ENCODE measurements around the gene SUOX.
"Not testable (repeated sequence)": the region's sequence is repeated elsewhere in the genome, so short reads cannot be mapped to it uniquely, and the experiment has no call there.

The SUOX gene

GRCh38 chr12:55984861-55985260 is 12.2 kb upstream of the SUOX start:
- no peak for DNase-seq

GRCh38 chr12:55985341-55985740 is 11.7 kb upstream of the SUOX start:
- no peak for DNase-seq

DNA sequence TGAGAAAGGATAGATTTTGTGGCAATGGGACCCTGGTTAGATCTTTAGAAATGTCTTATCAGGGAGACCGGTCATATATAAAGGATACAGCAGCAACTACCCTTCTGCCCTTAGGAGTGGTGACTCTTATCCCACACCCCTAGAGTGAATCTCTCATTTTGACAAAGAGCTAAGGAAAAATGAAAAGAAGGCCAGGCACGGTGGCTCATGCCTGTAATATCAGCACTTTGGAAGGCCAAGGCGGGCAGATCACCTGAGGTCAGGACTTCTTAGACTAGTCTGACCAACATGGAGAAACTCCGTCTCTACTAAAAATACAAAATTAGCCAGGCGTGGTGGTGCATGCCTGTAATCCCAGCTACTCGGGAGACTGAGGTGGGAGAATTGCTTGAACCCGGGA is 11.1 kb upstream of the SUOX start:
- not testable (repeated sequence) for DNase-seq

DNA sequence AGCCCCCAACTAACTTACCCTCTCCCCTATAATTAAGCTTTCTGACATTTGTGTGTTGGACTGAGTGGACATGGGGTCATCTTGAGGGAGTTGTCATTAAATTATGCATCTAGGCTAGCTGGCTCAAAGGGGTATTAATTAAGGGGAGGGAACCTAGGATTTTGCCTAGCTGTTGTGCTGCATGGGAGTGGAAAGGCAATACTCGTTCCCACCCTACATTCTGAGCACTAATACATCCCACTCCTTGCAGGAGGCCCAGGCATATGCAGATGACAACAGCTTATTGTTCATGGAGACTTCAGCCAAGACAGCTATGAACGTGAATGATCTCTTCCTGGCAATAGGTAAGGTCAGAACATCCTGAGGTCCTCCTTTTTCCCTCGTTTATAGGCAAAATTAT is 6.0 kb upstream of the SUOX start:
- no peak for DNase-seq

DNA sequence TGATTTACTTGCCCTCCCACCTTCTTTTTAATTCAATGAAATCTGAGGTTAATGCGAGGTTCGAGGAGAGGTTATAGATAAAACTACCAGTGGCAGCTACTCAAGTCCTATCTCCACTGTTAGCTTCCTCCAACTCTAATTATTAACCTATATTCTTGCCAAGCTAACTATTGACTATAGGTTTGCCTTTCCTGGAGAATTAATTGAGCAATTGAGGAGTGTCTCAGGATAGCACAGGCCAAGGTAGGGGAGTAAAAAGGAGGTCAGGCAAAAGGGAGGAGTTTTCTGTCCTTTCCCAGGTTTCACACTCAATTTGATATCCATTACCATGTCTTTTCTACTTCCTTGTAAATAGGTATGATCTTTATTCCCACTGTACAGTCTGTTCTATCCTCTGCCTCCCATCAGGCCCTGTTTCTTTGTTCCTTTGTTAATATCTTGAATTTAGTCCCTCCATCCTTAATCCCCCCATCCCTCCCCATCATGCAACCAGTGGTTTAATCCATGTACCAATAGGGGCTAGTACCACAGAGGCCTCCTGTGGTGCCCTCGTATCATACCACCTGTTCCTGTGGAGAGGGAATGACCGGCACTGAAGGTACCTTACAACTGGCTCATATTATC is 3.7 kb upstream of the SUOX start:
- no peak for DNase-seq

GRCh38 chr12:55995366-55995765 is 1.7 kb upstream of the SUOX start:
- DNase-seq: no peak

GRCh38 chr12:55996201-55996714 is 818 bp upstream of the SUOX start:
- peak; percentile 85 for DNase-seq

GRCh38 chr12:55997535-55997859 is 421 bp downstream of the SUOX start:
- no peak for DNase-seq

GRCh38 chr12:55999522-55999921 is 2.4 kb downstream of the SUOX start:
- DNase-seq: peak; percentile 19

GRCh38 chr12:55999999-56000540 is 3.0 kb downstream of the SUOX start:
- not testable (repeated sequence) for DNase-seq

GRCh38 chr12:56001487-56002100 is 4.5 kb downstream of the SUOX start:
- no peak for DNase-seq

GRCh38 chr12:56003376-56003775 is 6.3 kb downstream of the SUOX start:
- DNase-seq: not testable (repeated sequence)

- DNase-seq: no peak
These were observed 7.1 kb downstream of the SUOX start for GRCh38 chr12:56004211-56004610.

DNA sequence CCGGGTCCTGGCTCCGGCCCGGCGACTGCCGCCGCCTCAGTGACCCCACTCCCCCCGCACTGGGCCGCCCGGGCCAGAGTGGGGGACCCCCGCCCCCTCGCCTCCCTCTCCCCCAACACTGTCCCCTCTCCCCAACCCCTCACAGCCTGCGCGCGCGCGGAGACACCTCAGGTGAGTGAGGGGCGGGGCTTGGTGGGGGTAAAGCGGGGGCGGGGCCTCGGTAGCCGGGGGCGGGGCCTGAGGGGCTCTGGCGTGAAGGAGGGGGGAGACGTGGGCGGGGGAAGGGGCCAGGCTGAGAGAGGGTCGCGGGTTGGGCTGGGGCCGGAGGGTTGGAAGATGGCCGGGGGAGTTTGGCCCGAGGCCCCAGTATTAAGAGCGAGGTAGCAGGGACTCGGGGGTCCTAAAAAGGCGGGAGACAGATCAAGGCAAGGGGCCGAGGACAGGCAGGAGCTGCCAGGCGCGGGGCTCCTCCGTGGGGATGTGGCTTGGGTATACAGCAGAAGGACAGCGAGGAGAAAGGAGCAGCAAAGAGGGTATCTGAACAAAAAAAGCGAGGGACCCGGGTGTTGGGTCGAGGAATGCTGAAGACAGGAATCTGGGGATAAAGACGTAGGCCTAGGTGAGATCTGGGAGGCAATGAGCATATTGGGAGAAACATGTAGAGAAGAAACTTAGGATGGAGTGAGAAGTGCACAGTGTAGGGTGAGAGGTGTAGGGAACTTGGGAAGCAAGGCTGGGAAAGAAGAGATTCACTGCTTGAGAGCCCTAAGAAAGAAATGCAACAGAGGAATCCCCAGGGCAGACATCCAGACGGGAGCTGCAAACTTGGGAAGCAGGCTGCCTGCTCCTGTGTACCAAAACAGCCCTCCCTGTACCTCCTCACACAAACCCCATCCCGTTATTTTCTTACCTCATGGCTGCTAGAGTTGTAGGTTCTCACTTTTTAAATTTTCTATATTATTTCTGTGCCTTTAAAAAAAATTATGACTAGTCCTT is 10.8 kb downstream of the SUOX start:
- peak; percentile 71 for DNase-seq

DNA sequence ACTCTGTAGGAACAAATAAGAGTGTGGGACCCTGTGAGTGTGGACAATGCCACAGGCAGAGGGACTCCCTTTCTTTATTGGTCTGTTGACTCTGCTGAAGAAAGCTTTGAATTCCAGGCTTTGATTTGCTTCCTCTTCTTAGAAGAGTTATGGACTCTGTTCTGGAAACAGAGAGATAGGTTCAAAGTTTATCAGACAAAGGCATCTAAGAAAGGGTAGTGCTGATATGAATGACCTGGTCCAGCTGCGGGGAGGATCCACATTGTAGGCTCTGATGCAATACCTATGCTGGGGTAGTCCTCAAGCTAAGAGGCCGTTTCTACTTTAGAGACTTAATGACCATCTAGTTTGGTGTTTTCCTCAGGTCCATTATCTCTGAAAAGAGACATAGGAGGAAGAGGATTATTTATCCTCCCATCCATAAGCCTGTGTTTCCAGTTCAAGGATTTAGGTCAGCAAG is 13.1 kb downstream of the SUOX start:
- no peak for DNase-seq

GRCh38 chr12:56011509-56012090 is 14.5 kb downstream of the SUOX start:
- DNase-seq: no peak

DNA sequence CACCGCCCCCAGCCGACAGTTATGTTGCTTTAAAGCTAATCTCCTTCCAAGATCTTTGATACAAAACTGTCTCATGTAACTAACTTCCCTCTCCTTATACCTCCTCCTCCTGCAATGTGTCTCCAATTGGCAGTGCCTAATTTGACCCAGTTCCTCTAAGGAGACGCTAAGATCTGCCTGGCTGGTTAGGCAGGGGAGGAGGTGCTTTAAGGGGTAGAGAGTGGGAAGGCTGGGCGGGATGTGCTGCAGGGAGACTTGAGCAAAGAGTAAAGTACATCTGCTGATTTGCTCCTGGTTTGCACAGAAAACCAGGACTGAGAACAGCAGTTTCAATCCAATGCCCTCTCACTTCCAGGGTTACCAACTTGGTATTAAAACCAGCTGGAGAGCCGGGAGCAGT is 16.4 kb downstream of the SUOX start:
- DNase-seq: no peak

DNA sequence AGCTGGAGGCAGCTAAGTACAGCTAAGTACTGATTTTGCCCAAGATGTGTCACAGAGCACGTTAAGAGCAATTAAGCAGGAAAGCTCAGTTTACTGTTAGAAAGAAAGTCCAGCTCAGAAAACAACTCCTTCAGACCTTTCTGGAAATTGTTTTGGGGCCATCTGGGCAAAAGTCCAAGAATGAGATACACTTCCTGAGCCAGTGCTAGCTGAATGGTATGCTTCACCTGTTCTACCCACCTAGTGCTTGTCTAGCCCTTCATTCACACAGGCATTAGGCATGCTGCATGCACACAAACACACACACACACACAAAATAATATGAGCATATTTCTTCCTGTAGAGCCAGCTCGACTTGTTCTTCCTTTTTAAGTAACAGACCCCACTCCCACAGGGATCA is 17.1 kb downstream of the SUOX start:
- no peak for DNase-seq

DNA sequence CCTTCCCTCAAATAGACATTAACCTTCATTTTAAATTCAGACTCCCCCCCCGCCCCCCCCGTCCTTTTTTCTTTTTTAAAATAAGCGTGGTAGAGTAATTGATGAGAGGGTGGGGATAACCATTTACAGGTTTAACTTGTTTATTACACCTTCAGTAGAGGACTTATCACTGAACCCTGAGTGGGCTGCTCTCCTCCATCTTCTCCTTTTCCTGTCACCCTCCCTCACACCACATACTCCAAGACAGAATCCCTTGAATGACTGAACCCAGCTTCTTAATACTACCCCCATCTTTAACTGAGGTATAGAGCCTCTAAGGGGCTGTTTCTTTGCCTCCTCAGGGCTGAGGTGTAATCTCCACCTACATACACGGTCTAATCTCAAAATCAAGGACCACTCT is 20.1 kb downstream of the SUOX start:
- no peak for DNase-seq

- DNase-seq: no peak
These were observed 21.3 kb downstream of the SUOX start for GRCh38 chr12:56018356-56018755.

DNA sequence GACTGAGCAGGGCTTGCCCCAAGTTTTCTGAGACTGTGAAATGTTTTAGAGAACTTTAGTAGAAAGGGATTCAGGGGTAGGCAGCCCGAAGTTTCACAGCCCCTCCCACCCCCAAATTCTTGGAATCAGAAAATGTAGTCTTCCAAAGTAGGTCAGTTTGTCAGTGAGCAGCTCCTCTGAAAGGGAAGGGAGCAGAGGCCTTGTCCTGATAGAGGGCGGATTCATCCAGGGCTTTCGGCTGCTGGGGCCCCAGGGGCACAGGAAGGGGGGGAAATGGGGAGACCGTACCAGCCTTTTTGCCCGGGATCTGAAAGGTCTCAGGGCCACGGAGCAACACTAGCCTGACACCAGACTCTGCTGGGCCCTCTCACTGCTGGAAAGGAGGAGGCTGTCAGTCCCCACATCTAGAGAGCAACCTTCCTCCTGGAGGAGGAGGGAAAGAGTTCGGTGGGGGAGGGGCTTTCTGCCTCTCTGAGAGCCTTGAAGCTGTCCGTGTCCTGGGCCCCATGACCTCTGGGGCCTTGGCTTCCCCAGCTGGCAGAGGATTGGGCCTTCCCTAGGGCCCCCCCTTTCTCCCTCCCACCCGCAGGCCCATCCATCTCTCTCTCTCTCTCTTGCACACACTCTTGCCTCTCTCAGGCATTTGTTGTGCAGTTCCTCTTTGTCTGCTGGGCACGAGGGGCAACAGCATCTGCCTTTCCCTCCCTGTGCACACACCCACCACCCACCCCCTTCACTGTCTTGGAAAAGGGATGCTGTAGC is 23.5 kb downstream of the SUOX start, which contains the start of gene IKZF4:
IKZF4 (plus strand) TSS at position 621 of the 762 bp plus-strand sequence. CDS start 451 bp downstream, outside the sequence.
- peak; percentile 32 for DNase-seq
